NB4 (cell line): ENCODE results near the gene MACROD2.

Experiments
- DNase-seq: peaks from one replicate; pipeline ENCODE4 v3.0.0; 2010; ENCODE audit warnings: low read depth
- H3K4me3 ChIP-seq: one replicate; pipeline ENCODE4 v1.5.1; 2011; ENCODE audit warnings: mild to moderate bottlenecking, low read depth, low read length, moderate library complexity
- MYC ChIP-seq: IDR thresholded peaks from 2 replicates; pipeline ENCODE4 v1.6.1; 2011; ENCODE audit warnings: low read depth, low read length
- POLR2A ChIP-seq: IDR thresholded peaks from 2 replicates; pipeline ENCODE4 v1.6.1; 2011; ENCODE audit warnings: mild to moderate bottlenecking; ENCODE audit not compliant: insufficient read length; ENCODE audit errors: extremely low read depth
- TF ChIP-seq, protein P1 (sequence below): IDR thresholded peaks from one replicate; pipeline ENCODE4 v1.5.1; 2012; ENCODE audit warnings: low read depth, low read length
- TF ChIP-seq, protein P2 (sequence below): IDR thresholded peaks from 2 replicates; pipeline ENCODE4 v1.6.1; 2011; ENCODE audit warnings: low read depth, low read length

The MACROD2 gene

DNA sequence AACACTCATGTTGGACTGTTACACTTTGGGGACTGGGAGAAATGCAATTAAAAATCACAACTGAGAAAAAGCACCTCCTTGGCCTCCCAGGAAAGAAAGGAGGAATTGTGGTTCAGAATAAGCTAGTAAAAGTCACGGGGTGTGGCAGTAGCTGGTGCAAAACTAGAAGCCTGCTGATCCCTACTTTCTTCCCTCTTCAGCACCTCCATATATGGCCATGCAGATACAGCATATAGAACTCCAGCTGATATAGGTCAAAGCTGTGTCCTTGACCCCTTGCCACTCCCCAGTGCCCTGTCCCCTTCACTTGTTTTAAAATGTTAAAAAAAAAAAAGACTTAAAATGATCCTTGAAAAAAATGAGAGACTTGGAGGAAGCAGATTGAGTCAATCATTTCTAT is 347.6 kb downstream of the MACROD2 start:
- H3K4me3 ChIP-seq: no peak overlapping the region
- no peak for DNase-seq
- TF ChIP-seq POLR2A (no peak), MYC (no peak)
- TF ChIP-seq, protein P1, sequence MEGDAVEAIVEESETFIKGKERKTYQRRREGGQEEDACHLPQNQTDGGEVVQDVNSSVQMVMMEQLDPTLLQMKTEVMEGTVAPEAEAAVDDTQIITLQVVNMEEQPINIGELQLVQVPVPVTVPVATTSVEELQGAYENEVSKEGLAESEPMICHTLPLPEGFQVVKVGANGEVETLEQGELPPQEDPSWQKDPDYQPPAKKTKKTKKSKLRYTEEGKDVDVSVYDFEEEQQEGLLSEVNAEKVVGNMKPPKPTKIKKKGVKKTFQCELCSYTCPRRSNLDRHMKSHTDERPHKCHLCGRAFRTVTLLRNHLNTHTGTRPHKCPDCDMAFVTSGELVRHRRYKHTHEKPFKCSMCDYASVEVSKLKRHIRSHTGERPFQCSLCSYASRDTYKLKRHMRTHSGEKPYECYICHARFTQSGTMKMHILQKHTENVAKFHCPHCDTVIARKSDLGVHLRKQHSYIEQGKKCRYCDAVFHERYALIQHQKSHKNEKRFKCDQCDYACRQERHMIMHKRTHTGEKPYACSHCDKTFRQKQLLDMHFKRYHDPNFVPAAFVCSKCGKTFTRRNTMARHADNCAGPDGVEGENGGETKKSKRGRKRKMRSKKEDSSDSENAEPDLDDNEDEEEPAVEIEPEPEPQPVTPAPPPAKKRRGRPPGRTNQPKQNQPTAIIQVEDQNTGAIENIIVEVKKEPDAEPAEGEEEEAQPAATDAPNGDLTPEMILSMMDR: no peak
- TF ChIP-seq, protein P2, sequence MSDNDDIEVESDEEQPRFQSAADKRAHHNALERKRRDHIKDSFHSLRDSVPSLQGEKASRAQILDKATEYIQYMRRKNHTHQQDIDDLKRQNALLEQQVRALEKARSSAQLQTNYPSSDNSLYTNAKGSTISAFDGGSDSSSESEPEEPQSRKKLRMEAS: no peak

DNA sequence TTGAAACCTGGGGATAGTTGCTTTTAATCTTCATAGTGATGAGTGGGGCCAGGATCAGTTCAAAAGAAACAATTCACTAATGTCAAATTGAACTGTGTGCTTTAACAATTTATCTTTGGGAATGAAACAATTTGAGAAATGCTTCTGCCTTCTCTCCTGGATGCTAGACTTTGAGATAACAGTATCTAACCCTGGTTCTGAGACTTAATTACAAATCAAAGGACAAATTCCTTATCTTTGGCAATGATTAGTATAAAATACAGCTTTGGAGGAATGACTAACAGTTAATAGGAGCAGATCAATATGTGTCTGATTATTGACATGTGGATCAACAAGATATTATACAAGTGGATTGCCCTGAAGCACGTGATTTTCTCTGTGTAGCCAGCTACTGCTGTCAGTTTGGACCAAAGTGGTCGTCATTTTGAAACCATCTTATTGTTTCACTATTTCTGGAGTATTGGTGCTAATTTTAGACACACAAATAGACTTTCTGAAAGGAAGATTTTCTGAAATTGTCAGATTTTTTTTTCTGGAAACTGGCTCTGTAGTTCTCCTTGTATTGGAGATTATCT is 348.3 kb downstream of the MACROD2 start:
- DNase-seq: no peak
- H3K4me3 ChIP-seq: no peak overlapping the region
- TF ChIP-seq, protein P2: no peak

DNA sequence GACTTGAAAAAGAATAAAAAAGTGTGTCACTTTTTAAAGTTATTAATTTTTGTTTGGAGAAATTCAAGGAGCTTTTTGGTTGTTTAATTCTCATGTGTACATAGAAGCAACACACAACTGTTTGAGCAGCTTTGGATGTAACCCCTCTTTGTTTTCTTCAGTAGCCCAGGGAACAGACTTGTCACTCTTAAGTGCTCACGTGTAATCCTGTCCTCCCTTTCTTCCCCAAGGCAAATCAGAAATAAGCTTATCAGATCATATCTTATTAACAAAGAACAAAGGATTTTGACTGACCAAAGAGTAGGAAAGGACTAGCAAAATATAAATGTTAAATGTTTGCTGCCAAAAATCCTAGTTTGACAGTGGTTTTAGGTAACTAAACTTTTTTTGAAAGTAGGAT is 349.4 kb downstream of the MACROD2 start:
- H3K4me3 ChIP-seq: no peak overlapping the region
- no peak for DNase-seq
- TF ChIP-seq, protein P1: no peak
- TF ChIP-seq, protein P2: no peak

DNA sequence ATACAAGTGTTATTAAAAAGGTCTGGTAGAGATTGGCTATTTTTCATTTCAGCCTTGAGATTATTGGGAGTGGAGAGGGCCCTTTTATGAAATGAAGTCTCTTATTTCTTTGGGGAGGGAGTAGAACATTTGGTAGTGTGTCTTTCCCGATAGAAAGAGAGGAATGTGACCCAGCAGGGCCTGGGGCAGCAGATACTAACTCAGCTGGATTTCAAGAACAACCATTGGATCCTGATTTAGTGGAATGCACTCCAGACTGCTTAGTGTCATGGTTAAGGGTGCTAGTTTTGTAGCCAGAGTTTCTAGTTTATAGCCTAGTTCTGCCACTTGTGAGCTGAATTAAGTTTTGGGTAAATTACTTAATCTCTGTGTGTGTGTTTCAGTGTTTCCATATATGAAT is 360.5 kb downstream of the MACROD2 start:
- H3K4me3 ChIP-seq: no peak overlapping the region
- TF ChIP-seq, protein P1: no peak
- TF ChIP-seq, protein P2: no peak
- TF ChIP-seq POLR2A: no peak
- TF ChIP-seq MYC: no peak
- no peak for DNase-seq

DNA sequence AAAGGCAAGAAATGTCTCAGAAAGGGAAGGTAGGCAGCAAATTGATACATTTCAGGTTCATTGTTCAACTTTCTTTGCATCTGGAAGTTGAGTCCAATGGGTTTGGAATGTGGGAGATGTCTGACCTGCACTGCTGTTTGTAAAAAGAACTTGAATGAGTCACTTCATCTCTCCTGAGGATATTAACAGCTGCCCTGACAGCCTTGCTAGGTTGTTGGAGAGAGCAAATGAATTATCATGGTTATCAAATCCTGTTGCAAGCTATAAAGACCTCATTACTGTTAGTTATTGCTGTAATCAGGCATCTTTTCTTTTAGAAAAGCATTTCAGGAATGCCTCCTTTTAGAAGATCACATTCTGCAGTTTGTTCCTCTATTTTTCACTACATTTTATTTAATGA is 365.1 kb downstream of the MACROD2 start:
- H3K4me3 ChIP-seq: no peak overlapping the region
- TF ChIP-seq, protein P1: no peak
- TF ChIP-seq, protein P2: no peak
- no peak for TF ChIP-seq POLR2A
- no peak for TF ChIP-seq MYC
- DNase-seq: no peak

DNA sequence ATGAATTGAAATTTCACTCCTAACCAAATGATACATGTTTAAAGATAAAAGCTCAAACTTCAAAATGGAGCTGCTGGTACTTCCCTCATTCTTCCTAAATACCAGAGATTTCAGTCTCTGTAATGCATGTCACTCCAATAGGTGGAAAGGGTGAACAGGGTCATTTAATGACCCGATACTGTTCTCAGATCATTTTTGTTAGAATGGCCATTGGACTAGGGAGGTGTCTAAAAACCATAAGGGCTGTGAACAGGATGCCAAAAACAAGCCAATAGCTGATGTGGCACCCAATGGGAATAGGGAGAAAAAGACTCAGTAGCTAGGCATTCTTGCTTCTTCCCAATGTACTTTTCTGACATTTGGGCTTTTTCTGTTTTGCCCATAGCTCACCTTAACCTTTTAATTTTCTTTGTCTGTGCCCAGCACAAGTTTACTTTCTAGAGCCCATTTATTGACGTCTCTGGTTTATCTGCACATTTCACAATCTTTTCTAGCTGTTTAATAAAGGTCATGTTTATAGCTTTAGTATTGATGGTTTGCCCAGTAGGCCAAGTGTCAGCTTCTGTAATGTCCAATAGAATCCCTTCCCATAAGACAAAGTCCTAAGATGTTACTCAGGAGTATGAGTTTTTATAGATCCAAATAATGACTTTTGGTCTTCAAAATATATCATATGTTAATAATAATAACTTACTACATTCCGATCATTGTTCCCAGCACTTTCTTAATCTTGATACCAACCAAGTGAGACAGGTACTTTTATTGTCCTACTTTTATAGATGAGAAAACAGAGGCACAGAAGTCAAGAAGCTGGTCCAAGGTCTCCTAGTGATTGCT is 366.4 kb downstream of the MACROD2 start:
- no peak for DNase-seq
- H3K4me3 ChIP-seq: no peak overlapping the region
- TF ChIP-seq POLR2A: no peak
- TF ChIP-seq MYC: no peak
- TF ChIP-seq, protein P2: no peak
- TF ChIP-seq, protein P1: no peak
